GM21576 (cell line): ENCODE results near the gene ABLIM3.
"Not testable (repeated sequence)": the region's sequence is repeated elsewhere in the genome, so short reads cannot be mapped to it uniquely, and the experiment has no call there.

ENCODE experiments used
- ATAC-seq: cut with Tn5 transposase; IDR thresholded peaks from one replicate; pipeline ENCODE4 v1.9.1; 2021; ENCODE audit warnings: mild to moderate bottlenecking, moderate library complexity; ENCODE audit not compliant: unreplicated experiment

ABLIM3 gene

DNA sequence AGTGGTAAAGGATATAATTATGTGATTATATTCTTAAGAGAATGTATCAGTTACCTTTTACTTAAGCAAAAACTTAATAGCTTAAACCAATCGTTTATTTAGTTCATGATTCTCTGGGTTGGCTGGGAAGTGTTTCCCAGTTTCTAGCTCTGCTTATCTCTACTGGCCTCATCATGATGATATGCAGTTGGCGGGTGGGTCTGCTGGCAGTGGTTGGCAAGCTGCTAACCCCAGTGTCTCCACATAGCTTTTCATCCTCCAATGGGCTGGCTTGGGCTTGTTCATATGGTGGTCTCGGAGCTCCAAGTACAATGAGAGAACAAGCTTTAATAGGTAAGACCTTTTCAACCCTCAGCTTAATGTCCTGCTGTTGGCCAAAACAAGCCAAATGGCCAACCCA, 43.8 kb downstream of the ABLIM3 start:
- no peak for ATAC-seq

DNA sequence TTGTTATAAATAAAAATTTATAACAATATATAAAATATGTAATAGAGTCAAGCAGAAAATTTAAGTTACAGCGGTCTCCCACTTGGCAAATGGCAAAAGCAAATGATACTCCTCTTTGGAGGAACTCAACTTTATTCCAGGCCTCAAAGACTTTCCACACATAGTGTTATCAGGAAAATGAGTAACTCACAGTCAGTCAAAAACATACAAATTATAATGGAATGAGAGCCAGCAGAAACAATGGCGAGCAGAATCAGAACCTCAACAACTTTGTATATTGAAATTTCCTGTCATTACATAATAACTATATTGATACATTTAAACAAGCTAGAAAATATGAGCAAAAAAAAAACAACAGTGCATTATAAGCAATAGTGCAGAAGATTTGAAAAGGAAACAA, 45.2 kb downstream of the ABLIM3 start:
- no peak for ATAC-seq

DNA sequence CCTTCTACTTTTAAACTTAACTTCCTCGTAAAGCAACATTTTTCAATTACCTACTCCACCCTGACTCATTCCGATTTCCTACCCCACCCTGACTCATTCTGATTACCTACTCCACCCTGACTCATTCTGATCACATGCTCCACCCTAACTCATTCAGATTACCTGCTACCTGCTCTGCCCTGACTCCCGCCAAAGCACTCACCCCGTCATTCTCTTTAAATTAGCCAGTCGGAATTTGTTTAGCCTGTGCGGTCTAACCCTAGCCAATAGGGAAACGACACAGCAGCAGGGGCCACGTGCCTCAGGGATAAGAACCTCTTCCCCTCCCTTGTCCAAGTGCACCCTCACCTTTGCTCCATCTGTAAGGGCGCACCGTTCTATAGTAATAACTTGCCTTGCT, 46.3 kb downstream of the ABLIM3 start:
- not testable (repeated sequence) for ATAC-seq

DNA sequence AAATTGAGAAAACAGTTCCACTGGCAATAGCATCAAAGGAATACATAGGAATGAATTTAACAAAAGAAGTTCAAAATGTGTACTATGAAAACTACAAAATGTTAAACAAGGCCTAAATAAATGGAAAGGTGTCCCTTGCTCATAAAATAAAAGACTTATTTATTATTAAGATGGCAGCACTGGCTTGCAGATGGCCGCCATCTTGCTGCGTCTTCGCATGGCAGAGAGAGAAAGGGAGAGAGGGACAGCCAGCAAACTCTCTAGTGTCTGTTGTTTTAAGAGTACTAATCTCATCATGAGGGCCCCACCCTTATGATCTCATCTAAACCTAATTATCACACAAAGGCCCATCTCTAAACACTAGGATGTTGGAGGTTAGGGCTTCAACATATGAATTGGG, 47.1 kb downstream of the ABLIM3 start:
- ATAC-seq = no peak

DNA sequence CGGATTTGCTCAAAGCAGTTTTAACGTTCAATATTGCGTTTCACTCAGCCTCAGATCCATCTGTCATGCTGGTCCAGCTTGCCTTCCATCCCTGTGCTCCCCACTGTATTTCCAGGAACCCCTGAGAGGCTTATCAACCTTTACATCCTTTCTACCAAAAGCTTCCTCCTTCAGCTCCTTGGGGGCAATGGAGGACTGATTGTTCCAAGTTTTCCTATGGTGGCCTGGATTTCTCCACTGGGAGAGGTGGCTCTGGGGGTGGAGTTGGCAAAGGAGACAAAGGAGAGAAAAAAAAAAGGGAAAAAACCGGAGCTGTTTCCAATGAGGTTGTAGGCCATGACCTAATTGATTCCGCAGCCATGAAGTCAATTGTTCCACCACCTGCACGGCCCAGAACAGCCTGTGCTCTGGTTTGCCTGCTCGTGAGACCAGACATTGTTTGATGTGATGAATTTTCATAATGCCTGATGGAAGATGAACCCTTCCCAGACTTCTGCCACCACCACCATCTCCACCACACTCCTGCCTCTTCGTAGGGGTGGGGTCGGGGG, 54.1 kb downstream of the ABLIM3 start:
- ATAC-seq = no peak

DNA sequence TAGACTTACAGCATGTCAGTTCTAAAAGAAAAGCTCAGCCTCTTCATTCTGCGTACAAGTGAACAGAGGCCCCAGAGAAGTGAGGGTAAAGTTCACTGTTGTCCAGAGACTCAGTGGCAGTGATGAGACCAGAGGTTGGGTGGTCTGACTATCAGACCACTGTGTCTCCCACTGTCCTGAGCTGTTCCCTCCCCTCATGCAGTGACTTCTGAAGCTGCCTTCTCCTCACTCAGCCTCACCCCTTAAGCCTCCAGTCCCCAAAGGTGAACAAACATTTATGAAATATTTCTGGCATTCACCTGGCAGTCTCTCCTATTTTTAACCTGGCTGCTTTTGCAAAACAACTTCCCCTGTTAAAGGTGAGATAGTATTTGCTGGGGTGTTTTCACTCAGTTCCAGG, 54.7 kb downstream of the ABLIM3 start:
- no peak for ATAC-seq

DNA sequence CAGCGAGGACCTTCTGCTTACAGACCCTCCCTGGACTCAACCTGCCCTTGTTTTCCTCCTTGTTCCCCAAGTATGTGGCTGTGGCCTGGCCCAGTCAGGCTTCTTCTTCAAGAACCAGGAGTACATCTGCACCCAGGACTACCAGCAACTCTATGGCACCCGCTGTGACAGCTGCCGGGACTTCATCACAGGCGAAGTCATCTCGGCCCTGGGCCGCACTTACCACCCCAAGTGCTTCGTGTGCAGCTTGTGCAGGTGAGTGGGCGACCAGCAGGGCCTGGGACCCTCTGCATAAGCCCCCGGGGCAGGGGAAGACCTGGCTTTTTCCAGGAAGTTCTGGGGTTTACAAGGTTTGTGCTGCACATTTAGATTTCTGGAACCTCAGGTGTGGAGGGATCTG, 56.9 kb downstream of the ABLIM3 start:
- no peak for ATAC-seq

DNA sequence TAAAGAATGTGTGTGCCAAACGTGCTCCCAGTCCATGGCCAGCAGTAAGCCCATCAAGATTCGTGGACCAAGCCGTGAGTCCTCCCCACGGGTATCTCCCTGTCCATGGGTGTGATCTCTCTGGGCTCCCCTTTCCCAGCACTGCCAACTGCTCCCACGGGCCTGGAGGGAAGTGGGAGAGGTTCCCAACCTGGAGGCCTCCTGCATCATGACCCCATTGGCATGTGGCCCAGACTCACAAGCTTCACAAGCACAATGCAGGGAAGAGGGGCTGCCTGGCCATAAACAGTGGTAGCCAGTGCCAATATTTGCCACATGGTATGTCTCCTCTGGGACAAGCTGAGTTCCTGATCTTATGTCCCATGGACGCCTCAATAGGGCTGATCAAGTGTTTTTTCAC, 59.1 kb downstream of the ABLIM3 start:
- ATAC-seq = no peak

DNA sequence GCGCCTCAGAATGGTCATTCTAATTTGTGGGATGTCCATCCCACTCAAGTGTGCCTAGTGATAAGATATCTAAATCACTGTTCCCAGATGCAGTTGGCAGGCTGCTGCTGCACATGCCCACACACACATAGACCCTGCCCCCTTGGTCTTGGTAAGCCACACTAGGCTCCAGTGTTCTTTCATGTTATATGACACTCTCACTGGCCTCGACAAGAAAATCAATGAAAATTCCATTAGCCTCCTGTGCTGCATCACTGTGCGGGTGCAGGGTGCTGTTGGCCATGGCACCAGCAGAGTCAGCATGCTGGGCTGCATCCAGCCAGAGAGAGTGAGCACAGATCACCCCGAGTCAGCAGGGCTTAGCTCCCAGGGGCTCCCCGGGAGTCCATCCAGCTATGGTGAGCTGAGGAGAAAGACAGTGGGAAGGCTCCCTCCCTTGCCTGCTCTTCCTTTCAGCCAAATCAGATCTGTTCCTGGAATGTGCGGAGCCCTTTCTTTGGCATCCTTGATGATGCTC, 59.9 kb downstream of the ABLIM3 start:
- ATAC-seq = no peak

DNA sequence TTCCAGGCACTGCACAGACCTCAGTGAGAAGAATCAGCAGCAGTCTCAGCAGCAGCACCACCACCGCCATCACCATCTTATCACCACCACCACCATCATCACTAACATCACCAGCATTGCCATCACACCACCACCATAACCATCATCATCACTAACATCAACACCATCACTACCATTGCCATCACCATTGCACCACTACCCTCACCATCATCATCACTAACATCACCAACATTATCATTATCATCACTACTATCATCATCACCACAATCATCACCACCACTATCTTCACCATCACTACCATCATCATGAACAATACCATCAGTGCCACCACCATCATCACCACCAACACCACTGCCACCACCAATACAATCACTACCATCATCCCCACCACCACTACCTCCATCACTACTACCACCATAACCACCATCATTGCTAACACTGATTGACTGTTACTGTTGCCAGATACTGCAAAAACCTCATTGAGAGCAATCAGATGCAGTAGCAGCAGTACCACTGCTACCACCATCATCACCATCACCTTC, 61.7 kb downstream of the ABLIM3 start:
- ATAC-seq = no peak

DNA sequence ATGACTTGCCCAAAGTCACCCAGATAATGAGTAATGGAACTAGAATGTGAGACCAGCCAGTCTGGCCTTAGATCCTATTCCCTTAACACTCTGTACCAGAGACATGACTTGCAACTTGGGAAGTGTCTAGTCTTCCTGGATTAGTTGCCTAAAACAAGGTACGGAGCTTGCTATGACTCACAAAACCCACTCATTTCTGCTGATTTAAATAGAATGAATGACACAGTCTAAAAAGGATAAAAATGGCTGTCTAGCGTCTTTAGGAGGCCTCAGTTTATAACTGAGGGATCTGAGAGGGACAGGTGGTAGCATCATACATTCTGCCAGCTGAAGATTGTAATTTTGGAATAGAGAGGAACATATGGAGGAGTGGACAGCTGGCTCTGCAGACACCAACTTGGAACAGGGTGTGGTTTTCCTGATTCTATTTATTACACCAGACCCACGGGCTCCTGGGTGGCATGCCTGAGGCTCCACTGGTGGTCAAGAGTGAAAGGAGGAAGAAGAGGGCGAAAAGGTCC, 62.7 kb downstream of the ABLIM3 start:
- no peak for ATAC-seq

DNA sequence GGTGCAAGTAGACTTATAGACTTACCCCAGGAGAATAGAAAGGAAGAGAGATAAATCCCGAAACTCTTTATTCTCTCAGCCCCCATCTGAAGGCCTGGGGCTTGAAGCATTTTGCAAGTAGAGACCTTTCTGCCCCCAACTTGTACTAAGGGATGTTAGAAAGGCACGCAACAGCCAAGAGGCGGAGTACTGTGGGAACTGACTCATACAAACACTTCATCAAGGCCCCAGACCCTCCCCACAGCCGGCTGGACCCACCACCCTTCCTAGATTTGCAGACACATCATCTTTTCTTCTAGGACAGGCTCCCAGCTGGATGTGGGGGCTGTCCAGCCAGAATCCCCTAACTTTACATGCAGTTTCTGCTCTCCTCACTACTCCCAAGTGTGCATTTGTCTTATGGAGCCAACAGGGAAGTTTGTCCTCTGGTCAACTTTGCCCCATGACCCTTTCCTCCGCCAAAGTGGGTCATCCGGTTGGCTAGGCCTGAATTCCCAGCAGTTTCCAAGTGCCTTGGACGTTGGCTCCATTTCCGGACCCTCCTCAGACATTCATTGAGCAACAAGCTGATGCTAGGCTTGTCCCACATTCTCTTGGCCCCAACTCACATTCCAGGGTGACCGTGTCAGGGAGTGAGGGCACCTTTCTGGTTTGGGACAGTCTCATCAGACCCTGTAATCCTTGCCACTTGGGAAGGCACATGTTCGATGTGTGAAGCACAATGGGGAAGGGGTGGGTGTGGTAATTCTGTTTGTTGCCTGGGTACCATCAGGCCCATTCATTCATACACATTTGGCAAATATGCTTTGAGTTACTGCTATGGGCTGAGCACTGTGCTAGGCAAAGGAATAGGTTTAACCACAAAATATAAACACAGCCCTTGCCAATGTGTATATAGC, 64.6 kb downstream of the ABLIM3 start:
- no peak for ATAC-seq

DNA sequence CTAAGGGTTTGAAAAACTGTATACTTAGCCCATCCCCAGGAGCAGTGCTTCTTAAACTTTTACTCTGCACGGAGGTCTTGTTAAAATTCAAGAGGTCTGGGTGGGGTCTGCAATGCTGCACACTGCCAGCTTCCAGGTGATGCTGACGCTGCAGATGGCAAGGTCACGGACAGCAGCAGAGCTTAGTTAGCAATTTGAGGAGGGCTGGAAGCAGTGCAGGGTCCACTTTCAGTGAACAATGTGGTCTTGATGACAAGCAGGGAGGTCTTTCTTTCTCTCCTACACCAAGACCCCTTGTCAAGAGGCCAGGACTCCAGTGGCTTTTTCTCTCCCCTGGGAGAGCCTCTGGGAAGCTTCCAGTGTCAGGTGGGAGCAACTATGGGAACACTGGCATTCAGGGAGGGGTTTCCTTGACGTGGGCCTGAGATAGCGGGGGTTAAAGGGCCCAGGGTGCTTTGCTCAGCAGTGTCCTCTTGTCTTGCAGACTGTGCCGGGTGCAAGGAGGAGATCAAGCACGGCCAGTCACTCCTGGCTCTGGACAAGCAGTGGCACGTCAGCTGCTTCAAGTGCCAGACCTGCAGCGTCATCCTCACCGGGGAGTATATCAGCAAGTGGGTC, 65.3 kb downstream of the ABLIM3 start:
- ATAC-seq = no peak

DNA sequence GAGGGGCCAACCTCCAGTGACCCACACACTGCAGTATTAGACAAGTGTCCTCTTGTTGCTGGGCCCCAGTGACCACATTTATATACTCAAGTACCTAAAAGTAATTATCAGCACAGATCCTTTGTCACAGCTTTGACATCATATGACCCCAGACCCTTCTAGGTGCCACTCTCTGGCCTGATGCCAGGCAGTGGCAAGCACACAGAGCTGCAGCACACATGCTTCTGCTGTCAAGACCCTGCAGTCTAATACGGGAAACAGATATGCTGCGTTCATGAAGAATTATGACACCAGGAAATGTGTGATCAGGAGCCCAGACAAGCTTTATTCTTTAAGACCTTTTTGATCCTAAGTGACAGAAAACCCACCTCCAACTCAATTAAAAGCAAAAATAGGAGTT, 66.5 kb downstream of the ABLIM3 start:
- ATAC-seq = no peak

DNA sequence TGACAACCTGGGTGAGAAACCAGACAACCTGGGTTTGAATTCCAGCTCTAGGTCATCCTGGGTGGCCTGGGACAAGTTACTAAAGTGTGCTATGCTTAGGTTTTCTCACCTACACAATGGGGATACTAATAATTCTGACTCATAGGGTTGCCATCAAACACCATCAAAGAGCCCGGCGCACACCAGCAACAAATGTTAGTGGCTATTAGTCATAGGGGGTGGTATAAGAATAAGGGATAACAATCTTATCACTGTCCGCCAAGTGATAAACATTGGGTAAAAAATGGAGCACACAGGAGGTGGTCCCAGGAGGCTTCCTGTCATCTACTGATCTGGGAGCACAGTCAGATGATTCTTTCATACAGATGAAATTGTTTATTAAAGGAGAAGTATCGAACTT, 68.9 kb downstream of the ABLIM3 start:
- no peak for ATAC-seq

DNA sequence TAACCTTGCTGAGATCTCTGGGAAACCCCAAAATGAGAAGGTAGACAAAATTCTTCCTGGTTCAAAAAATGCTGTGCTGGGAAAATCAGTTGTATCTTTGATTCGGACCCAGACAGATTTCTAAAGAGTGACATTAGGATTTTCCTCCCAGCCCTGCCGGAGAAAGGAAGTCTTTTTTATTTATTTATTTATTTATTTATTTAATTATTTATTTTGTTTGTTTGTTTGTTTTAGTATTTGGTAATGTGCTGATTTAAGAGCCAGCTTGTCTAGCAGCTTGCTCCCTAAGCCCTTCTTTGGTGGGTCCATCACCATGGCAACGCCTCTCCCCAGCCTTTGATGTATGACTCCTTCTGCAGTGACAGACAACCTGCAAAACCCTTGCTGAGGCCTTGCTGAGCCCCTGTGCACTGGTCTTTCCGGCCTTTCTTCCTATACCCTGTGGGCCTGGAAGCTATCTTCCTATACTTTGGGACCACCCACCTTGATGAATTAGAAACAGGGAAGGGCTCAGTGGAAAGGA, 69.7 kb downstream of the ABLIM3 start:
- ATAC-seq = no peak

DNA sequence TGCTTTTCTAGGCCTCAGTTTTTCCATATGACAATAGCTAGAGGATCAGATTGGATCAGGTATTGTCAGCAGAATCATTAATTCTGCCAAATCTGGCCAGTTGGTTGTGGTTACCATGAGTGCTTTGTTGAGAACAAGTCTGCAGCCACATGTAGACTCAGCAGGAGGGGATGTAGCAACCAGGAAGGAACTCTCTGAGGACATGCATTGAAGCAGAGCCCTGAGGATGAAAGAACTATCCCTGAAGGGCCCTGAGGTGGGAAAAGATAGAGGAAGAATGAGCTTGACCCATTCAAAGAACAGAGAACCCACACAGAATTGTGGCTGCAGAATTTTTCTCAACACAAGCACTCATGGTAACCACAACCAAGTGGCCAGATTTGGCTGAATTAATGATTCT, 70.3 kb downstream of the ABLIM3 start:
- no peak for ATAC-seq

DNA sequence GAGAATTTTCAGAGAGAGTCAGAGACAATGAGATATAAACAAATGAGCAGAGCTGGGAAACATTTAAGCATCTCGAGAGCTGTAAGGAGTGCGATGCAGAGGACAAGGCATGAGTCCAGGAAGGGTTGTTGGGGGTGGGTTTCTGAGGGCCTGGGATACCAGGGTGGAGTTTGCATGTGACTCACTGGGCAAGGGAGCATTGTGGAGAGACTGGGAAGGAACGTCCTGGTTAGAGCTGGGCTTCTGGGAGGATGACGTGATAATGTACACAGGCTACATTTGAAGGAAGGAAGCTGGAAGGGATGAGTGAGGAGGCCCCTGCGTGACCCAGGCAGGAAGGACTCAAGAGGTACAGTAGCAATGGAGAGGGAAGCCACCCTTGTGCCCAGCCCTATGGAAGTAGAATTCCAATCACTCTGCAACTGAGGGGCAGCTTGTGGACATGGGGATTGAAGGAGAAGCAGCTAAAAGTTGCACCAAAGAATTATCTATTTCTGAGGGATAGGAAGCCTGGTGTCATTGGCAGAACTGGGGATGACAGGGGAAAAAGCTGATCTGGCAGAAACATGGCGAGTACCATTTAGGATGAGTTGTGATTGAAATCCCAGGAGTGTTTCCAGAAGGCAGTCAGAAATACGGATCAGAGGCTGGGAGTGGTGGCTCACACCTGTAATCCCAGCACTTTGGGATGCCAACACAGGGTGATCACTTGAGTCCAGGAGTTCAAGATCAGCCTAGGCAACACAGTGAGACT, 71.1 kb downstream of the ABLIM3 start:
- no peak for ATAC-seq

DNA sequence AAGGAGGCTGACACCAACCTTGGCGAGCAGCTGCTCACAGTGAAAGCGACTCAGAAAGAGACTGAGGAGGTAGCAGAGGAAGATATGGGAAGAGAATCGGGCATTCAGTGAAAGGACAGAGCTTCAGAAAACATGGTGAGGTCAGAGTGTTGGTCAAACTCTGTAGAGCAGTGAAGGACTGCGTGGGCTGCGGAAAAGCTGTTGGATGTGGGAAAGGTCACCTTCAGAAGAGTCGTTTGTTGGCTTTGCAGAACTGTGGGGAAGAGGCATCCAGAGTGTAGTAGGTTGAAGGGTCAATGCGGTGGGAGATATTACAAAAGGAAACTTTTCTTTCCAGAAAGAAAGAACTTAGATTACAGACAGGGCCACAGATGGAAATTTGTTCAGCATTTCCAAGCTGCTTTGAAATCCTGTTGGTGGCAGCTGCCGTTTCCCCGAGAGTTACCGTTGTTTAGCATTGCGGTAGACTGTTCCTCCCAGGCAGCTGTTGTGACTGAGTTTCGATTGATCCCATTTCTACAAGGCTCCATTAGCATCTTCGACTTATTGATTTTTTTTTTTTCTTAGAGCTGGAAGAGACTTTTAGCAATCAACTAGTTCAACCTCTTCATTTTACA, 72.1 kb downstream of the ABLIM3 start:
- no peak for ATAC-seq

DNA sequence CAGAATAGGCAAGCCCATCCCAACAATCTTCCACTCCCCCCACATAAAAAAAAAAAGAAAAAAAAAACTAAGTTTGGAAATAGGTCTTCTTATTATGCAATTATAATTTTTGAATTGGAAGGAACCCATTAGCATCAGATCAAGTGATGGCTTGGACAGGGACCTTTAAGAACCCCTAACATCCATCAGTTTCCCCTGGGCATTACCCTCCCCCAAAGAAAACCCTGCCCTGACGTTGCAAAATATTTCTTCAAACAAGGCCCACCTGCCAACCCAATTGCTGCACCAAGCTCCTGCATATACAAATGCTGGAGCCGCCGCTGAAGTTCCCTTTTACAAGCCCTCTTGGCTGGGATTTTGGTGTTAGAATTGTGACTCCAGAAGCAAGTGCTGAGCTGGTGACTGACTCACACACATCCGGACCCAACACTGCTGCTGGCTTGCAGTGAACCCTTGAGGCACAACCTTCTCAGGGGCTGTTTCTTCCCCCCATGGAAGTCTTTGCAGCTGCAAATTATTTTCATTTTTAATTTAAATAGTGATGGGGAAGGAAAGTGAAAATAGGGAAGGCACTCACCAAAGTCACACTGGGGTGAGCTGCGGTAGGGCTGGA, 74.3 kb downstream of the ABLIM3 start:
- no peak for ATAC-seq
